ENCODE data around the gene WDR86.

DNA sequence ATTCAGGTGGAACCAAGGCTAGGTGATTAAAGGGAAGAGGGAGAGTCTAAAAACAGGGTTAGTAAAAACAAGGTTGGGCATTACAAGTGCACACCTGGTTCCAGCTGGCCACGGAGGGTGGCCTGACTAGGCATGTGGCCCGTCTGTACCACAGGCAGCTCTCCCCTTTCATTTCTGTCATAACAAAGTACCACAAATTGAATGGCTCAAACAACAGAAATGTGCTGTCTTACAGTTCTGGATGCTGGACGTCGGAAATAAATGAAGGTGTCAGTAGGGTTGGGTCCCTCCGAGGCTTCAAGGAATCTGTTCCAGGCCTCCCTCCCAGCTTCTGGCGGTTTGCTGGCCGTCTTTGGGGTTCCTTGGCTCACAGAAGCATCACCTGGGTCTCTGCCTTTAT, 13.4 kb upstream of the WDR86 start:
- TF ChIP-seq, protein P1, sequence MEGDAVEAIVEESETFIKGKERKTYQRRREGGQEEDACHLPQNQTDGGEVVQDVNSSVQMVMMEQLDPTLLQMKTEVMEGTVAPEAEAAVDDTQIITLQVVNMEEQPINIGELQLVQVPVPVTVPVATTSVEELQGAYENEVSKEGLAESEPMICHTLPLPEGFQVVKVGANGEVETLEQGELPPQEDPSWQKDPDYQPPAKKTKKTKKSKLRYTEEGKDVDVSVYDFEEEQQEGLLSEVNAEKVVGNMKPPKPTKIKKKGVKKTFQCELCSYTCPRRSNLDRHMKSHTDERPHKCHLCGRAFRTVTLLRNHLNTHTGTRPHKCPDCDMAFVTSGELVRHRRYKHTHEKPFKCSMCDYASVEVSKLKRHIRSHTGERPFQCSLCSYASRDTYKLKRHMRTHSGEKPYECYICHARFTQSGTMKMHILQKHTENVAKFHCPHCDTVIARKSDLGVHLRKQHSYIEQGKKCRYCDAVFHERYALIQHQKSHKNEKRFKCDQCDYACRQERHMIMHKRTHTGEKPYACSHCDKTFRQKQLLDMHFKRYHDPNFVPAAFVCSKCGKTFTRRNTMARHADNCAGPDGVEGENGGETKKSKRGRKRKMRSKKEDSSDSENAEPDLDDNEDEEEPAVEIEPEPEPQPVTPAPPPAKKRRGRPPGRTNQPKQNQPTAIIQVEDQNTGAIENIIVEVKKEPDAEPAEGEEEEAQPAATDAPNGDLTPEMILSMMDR (IDR thresholded peaks at IDR 0.05): no peak
- TF ChIP-seq POLR2A (IDR thresholded peaks at IDR 0.05): no peak
